HG03066 (cell line): Measurements from ENCODE around the gene SDF2.
A peak's percentile ranks its signal among the peaks of the same experiment; 100 is the strongest.

Experiments used
- ATAC-seq: cut with Tn5 transposase; IDR thresholded peaks from one replicate; pipeline ENCODE4 v1.9.1; 2021; ENCODE audit warnings: low read depth; ENCODE audit not compliant: unreplicated experiment

SDF2 gene

GRCh38 chr17:28661635-28662526 lies at the start of gene SDF2, which contains the start of gene SUPT6H:
Gene SDF2, minus strand, starts transcription at chr17:28661906. Its CDS starts 30 bp downstream, at chr17:28661876.
Gene SUPT6H, plus strand, starts transcription at chr17:28662205. Its CDS starts 11,197 bp downstream, at chr17:28673402.
- peak; percentile 82 for ATAC-seq

GRCh38 chr17:28710861-28711722 lies 49.4 kb upstream of the SDF2 start:
- ATAC-seq: peak; percentile 71

GRCh38 chr17:28707339-28707720 lies 45.6 kb upstream of the SDF2 start:
- ATAC-seq: no peak

- ATAC-seq: no peak
Observed at GRCh38 chr17:28706471-28707338, 45.0 kb upstream of the SDF2 start.

GRCh38 chr17:28705728-28706334 lies 44.1 kb upstream of the SDF2 start:
- no peak for ATAC-seq

GRCh38 chr17:28705074-28705659 lies 43.5 kb upstream of the SDF2 start:
- no peak for ATAC-seq

GRCh38 chr17:28704219-28704858 lies 42.6 kb upstream of the SDF2 start:
- no peak for ATAC-seq

GRCh38 chr17:28703552-28704218 lies 42.0 kb upstream of the SDF2 start:
- no peak for ATAC-seq

- no peak for ATAC-seq
Observed at GRCh38 chr17:28702752-28703150, 41.0 kb upstream of the SDF2 start.

GRCh38 chr17:28702026-28702751 lies 40.5 kb upstream of the SDF2 start:
- ATAC-seq: no peak

- ATAC-seq: no peak
Observed at GRCh38 chr17:28700830-28701492, 39.3 kb upstream of the SDF2 start.

GRCh38 chr17:28700278-28700677 lies 38.6 kb upstream of the SDF2 start:
- no peak for ATAC-seq

- ATAC-seq: no peak
Observed at GRCh38 chr17:28698253-28698941, 36.7 kb upstream of the SDF2 start.

GRCh38 chr17:28693869-28694268 lies 32.2 kb upstream of the SDF2 start:
- no peak for ATAC-seq

- no peak for ATAC-seq
Observed at GRCh38 chr17:28689011-28689410, 27.3 kb upstream of the SDF2 start.

- ATAC-seq: no peak
Observed at GRCh38 chr17:28688481-28688880, 26.8 kb upstream of the SDF2 start.

- ATAC-seq: no peak
Observed at GRCh38 chr17:28686296-28686695, 24.6 kb upstream of the SDF2 start.
